ENCODE data around the gene VBP1.
"Not testable (repeated sequence)": the region's sequence is repeated elsewhere in the genome, so short reads cannot be mapped to it uniquely, and the experiment has no call there.

Gene VBP1

GRCh38 chrX:155213731-155214130 lies 2.5 kb upstream of the VBP1 start:
- intact Hi-C loops (cut with DNase I; ENCODE audit: low total_unique reads), result no loop called here
- Histone ChIP-seq H3K27ac (no peak overlapping the region), H3K9me3 (no peaks in the 10 kb centered on the region), H3K36me3 (no peaks in the 10 kb centered on the region), H3K4me1 (peaks cover 0 to 13% (median 0%) of the 10 kb centered on the region in 4 donors), H3K4me3 (no peak overlapping the region), H3K27me3 (no peaks in the 10 kb centered on the region)
- TF ChIP-seq, protein P1, sequence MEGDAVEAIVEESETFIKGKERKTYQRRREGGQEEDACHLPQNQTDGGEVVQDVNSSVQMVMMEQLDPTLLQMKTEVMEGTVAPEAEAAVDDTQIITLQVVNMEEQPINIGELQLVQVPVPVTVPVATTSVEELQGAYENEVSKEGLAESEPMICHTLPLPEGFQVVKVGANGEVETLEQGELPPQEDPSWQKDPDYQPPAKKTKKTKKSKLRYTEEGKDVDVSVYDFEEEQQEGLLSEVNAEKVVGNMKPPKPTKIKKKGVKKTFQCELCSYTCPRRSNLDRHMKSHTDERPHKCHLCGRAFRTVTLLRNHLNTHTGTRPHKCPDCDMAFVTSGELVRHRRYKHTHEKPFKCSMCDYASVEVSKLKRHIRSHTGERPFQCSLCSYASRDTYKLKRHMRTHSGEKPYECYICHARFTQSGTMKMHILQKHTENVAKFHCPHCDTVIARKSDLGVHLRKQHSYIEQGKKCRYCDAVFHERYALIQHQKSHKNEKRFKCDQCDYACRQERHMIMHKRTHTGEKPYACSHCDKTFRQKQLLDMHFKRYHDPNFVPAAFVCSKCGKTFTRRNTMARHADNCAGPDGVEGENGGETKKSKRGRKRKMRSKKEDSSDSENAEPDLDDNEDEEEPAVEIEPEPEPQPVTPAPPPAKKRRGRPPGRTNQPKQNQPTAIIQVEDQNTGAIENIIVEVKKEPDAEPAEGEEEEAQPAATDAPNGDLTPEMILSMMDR (IDR thresholded peaks at IDR 0.05), result no peak
- DNase-seq, result no peak

GRCh38 chrX:155215443-155216178 lies 649 bp upstream of the VBP1 start:
- Histone ChIP-seq H3K9me3 (no peaks in the 10 kb centered on the region), H3K27ac (peak overlapping the region; percentile 91 to 97), H3K4me1 (peaks cover 0 to 13% (median 0%) of the 10 kb centered on the region in 4 donors), H3K36me3 (peaks cover 0 to under 1% (median 0%) of the 10 kb centered on the region in 3 donors), H3K27me3 (no peaks in the 10 kb centered on the region), H3K4me3 (peak overlapping the region; percentile 86 to 88)
- intact Hi-C loops (cut with DNase I; ENCODE audit: low total_unique reads), result no loop called here
- TF ChIP-seq, protein P1 (IDR thresholded peaks at IDR 0.05), result no peak
- no peak for DNase-seq

DNA sequence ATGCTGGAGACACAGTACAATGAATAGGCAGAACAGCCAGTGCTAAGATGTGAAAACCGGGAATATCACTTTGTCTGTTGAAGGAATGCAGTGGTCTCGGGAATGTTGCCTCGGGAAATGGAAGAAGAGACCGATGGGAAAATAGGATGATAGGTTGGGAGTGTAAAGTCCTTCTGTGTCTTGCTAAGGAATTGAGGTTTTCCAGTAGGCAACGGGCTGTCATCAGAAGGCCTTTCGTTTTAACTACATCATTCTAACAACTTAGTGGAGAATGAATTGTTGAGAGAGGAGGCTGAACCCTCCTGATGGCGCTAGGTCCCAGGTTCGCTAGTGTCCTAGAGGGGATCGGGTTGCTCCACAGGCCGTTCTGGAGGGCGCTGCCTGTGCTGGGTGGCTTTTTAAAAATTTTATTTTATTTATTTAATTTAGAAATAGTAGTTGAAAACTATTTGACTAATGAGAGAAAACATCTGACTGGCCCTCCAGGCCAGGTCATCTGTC lies 730 bp downstream of the VBP1 start:
- H3K4me1 ChIP-seq, result peaks cover 0 to 13% (median 0%) of the 10 kb centered on the region in 4 donors
- TF ChIP-seq, protein P1 (IDR thresholded peaks at IDR 0.05), result no peak
- H3K27me3 ChIP-seq, result no peaks in the 10 kb centered on the region
- peaks cover 0 to 5% (median 0%) of the 10 kb centered on the region in 3 donors for H3K36me3 ChIP-seq
- peak overlapping the region; percentile 91 to 97 for H3K27ac ChIP-seq
- no peak for DNase-seq
- H3K9me3 ChIP-seq, result no peaks in the 10 kb centered on the region
- H3K4me3 ChIP-seq, result peak overlapping the region; percentile 86 to 88
- intact Hi-C loops (cut with DNase I; ENCODE audit: low total_unique reads), result no loop called here

DNA sequence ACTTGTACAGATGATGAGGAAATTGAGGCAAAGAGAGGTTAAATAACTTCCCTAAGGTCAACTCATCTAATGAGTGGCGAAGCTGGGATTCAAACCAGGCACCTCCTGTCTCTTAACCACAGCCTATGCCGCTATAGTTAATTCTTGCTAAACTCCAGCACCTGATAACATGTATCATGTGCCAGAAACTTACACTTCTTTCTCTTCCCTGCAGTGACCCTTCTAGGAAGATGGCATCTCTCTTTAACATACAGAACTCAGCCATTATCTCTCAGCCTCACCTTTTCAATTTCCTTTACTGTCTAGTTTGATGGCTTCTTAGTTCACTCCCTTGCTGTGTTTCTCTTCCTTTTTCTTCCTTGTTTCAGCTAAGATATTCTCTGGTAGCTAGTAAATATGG lies 2.5 kb downstream of the VBP1 start:
- H3K9me3 ChIP-seq, result no peaks in the 10 kb centered on the region
- peaks cover 0 to 9% (median 0%) of the 10 kb centered on the region in 3 donors for H3K36me3 ChIP-seq
- intact Hi-C loops (cut with DNase I; ENCODE audit: low total_unique reads), result no loop called here
- no peak overlapping the region for H3K4me3 ChIP-seq
- TF ChIP-seq, protein P1 (IDR thresholded peaks at IDR 0.05), result no peak
- no peaks in the 10 kb centered on the region for H3K27me3 ChIP-seq
- H3K4me1 ChIP-seq, result peaks cover 0 to 13% (median 0%) of the 10 kb centered on the region in 4 donors
- DNase-seq, result no peak
- no peak overlapping the region for H3K27ac ChIP-seq

DNA sequence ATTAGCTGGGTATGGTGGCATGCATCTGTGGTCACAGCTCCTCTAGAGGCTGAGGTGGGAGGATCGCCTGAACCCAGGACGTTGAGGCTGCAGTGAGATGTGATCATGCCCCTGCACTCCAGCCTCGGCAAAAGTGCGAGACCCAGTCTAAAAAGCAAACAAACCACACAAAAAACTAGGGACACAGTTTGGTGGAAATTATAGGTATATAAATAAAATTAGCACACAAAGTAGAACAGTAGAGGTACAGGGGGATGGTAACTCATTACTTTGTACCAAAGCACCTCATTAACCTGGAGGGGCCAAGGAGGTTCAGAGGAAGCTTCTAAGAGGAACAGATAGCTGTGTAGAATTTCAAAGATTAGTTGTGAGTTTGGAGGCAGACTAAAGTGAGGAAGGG lies 5.1 kb downstream of the VBP1 start:
- Histone ChIP-seq H3K4me1 (peaks cover 0 to 13% (median 0%) of the 10 kb centered on the region in 4 donors), H3K27me3 (no peaks in the 10 kb centered on the region)
- intact Hi-C loops (cut with DNase I; ENCODE audit: low total_unique reads), result no loop called here

DNA sequence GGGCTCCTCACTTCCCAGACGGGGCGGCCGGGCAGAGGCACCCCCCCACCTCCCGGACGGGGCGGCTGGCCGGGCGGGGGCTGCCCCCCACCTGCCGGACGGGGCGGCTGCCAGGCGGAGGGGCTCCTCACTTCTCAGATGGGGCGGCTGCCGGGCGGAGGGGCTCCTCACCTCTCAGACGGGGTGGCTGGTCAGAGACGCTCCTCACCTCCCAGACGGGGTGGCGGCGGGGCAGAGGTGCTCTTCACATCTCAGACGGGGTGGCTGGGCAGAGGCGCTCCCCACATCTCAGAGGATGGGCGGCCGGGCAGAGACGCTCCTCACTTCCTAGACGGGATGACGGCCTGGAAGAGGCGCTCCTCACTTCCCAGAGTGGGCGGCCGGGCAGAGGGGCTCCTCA lies 7.5 kb downstream of the VBP1 start:
- H3K27ac ChIP-seq; H3K9me3 ChIP-seq; intact Hi-C loops (cut with DNase I; ENCODE audit: low total_unique reads); H3K4me1 ChIP-seq; DNase-seq; H3K27me3 ChIP-seq; H3K4me3 ChIP-seq: not testable (repeated sequence)
- peaks cover 0 to 22% (median 14%) of the 10 kb centered on the region in 3 donors for H3K36me3 ChIP-seq

More for the DNA sequence above, 5.1 kb downstream of the VBP1 start:
- H3K4me3 ChIP-seq, result no peak overlapping the region
- no peak for DNase-seq
- H3K27ac ChIP-seq, result no peak overlapping the region
- TF ChIP-seq, protein P1 (IDR thresholded peaks at IDR 0.05), result no peak
- H3K9me3 ChIP-seq, result no peaks in the 10 kb centered on the region
- H3K36me3 ChIP-seq, result peaks cover 0 to 11% (median 10%) of the 10 kb centered on the region in 3 donors

All from tibial artery (tissue), 4 donors.